MM.1S (cell line): ENCODE data around the gene MAP3K3.

Experiments used
- DNase-seq: peaks from one replicate; pipeline ENCODE4 v3.0.0-alpha.2; 2015
- H2AFZ ChIP-seq: fragments of 300-600 bp; sonication (generic); 2 replicates; pipeline ENCODE4 v1.6.0; 2016; ENCODE audit warnings: antibody characterized with exemption, low read length
- H3F3A ChIP-seq: fragments of 300-600 bp; sonication (generic); 2 replicates; pipeline ENCODE4 v1.6.1; 2016; ENCODE audit warnings: mild to moderate bottlenecking, antibody characterized with exemption, low read length, moderate library complexity, mixed read lengths; ENCODE audit not compliant: insufficient read depth
- H3K27ac ChIP-seq: fragments of 300-600 bp; sonication (generic); 2 replicates; pipeline ENCODE4 v1.5.1; 2016; ENCODE audit warnings: mild to moderate bottlenecking, low read length
- H3K27me3 ChIP-seq: fragments of 300-600 bp; sonication (generic); replicated peaks from 2 replicates; pipeline ENCODE4 v1.6.0; 2016; ENCODE audit warnings: low read length; ENCODE audit not compliant: insufficient read depth
- H3K36me3 ChIP-seq: fragments of 300-600 bp; sonication (generic); replicated peaks from 2 replicates; pipeline ENCODE4 v1.6.1; 2016; ENCODE audit warnings: mild to moderate bottlenecking, low read length, mixed read lengths; ENCODE audit not compliant: insufficient read depth
- H3K4me1 ChIP-seq: fragments of 300-600 bp; sonication (generic); 2 replicates; pipeline ENCODE4 v1.6.1; 2016; ENCODE audit warnings: low read length, mixed read lengths
- H3K4me2 ChIP-seq: fragments of 300-600 bp; sonication (generic); 2 replicates; pipeline ENCODE4 v1.6.0; 2016; ENCODE audit warnings: low read depth, low read length
- H3K4me3 ChIP-seq: fragments of 300-600 bp; sonication (generic); 2 replicates; pipeline ENCODE4 v1.5.1; 2016; ENCODE audit warnings: low read length, mixed read lengths
- H3K79me2 ChIP-seq: fragments of 300-600 bp; sonication (generic); 2 replicates; pipeline ENCODE4 v1.6.1; 2016; ENCODE audit warnings: mixed run types, low read length, mixed read lengths
- H3K9ac ChIP-seq: fragments of 300-600 bp; sonication (generic); 2 replicates; pipeline ENCODE4 v1.6.1; 2016; ENCODE audit warnings: low read length, mixed read lengths
- H3K9me2 ChIP-seq: fragments of 300-600 bp; sonication (generic); replicated peaks from 2 replicates; pipeline ENCODE4 v1.6.1; 2016; ENCODE audit warnings: mild to moderate bottlenecking, low read length, mixed read lengths; ENCODE audit not compliant: insufficient read depth
- H3K9me3 ChIP-seq: fragments of 300-600 bp; sonication (generic); replicated peaks from 2 replicates; pipeline ENCODE4 v1.6.1; 2016; ENCODE audit warnings: mild to moderate bottlenecking, low read length, mixed read lengths; ENCODE audit not compliant: insufficient read depth
- H4K20me1 ChIP-seq: fragments of 300-600 bp; sonication (generic); 2 replicates; pipeline ENCODE4 v1.6.1; 2016; ENCODE audit warnings: mild to moderate bottlenecking, low read length, moderate library complexity, mixed read lengths; ENCODE audit not compliant: insufficient read depth
- CTCF ChIP-seq: fragments of 300-600 bp; sonication (generic); IDR thresholded peaks from 2 replicates; pipeline ENCODE4 v1.5.1; 2016; ENCODE audit warnings: antibody characterized with exemption, low read length, mixed read lengths
- EZH2 ChIP-seq: fragments of 300-600 bp; sonication (generic); optimal IDR thresholded peaks from 2 replicates; pipeline ENCODE3; 2017; ENCODE audit warnings: low read depth, mild to moderate bottlenecking, antibody characterized with exemption, low read length, mixed read lengths
- EZH2phosphoT487 ChIP-seq: fragments of 300-600 bp; sonication (generic); IDR thresholded peaks from 2 replicates; pipeline ENCODE4 v1.6.1; 2018; ENCODE audit warnings: antibody characterized with exemption, low read length

MAP3K3 gene

GRCh38 chr17:63682441-63682840 is 60.2 kb downstream of the MAP3K3 start:
- no peak for DNase-seq
- H3K27me3 ChIP-seq = no peaks in the 10 kb centered on the region
- H3K27ac ChIP-seq = no peak overlapping the region
- H2AFZ ChIP-seq = no peak overlapping the region
- H3K4me1 ChIP-seq = no peaks in the 10 kb centered on the region
- H3K9ac ChIP-seq = no peak overlapping the region
- H3K4me2 ChIP-seq = no peak overlapping the region
- H3F3A ChIP-seq = no peaks in the 10 kb centered on the region
- no peaks in the 10 kb centered on the region for H3K36me3 ChIP-seq
- no peaks in the 10 kb centered on the region for H4K20me1 ChIP-seq
- H3K9me3 ChIP-seq = no peaks in the 10 kb centered on the region
- no peaks in the 10 kb centered on the region for H3K79me2 ChIP-seq
- H3K4me3 ChIP-seq = no peak overlapping the region
- no peaks in the 10 kb centered on the region for H3K9me2 ChIP-seq
- TF ChIP-seq CTCF (no peak), EZH2phosphoT487 (no peak), EZH2 (no peak)

- no peak for TF ChIP-seq EZH2phosphoT487
- TF ChIP-seq EZH2 = no peak
- no peak for TF ChIP-seq CTCF
- no peaks in the 10 kb centered on the region for H3K27me3 ChIP-seq
- H3K9ac ChIP-seq = no peak overlapping the region
- H3K27ac ChIP-seq = no peak overlapping the region
- H3K4me1 ChIP-seq = no peaks in the 10 kb centered on the region
- H3K36me3 ChIP-seq = no peaks in the 10 kb centered on the region
- no peaks in the 10 kb centered on the region for H3K9me3 ChIP-seq
- no peaks in the 10 kb centered on the region for H3F3A ChIP-seq
- H2AFZ ChIP-seq = no peak overlapping the region
- H3K79me2 ChIP-seq = no peaks in the 10 kb centered on the region
- no peak overlapping the region for H3K4me2 ChIP-seq
- H3K4me3 ChIP-seq = no peak overlapping the region
- no peak for DNase-seq
- no peaks in the 10 kb centered on the region for H3K9me2 ChIP-seq
- H4K20me1 ChIP-seq = no peaks in the 10 kb centered on the region
These were observed 60.8 kb downstream of the MAP3K3 start for GRCh38 chr17:63682981-63683380.

GRCh38 chr17:63685041-63685440 is 62.8 kb downstream of the MAP3K3 start:
- H4K20me1 ChIP-seq = no peaks in the 10 kb centered on the region
- DNase-seq = no peak
- no peak for TF ChIP-seq CTCF
- no peak for TF ChIP-seq EZH2
- no peak for TF ChIP-seq EZH2phosphoT487
- H3K9ac ChIP-seq = no peak overlapping the region
- no peak overlapping the region for H3K4me2 ChIP-seq
- no peaks in the 10 kb centered on the region for H3K27me3 ChIP-seq
- no peaks in the 10 kb centered on the region for H3K36me3 ChIP-seq
- H3K4me1 ChIP-seq = no peaks in the 10 kb centered on the region
- H3K79me2 ChIP-seq = no peaks in the 10 kb centered on the region
- H3K4me3 ChIP-seq = no peak overlapping the region
- H2AFZ ChIP-seq = no peak overlapping the region
- H3K9me3 ChIP-seq = no peaks in the 10 kb centered on the region
- H3F3A ChIP-seq = no peaks in the 10 kb centered on the region
- H3K9me2 ChIP-seq = no peaks in the 10 kb centered on the region
- H3K27ac ChIP-seq = no peak overlapping the region
